ENCODE measurements around the gene TTLL11. TPM values are rescaled to one million over a fixed set of nuclear protein-coding genes. Genes with fewer than 3 reads are reported as not detected.

TTLL11 gene
- total RNA-seq, 6 donors from 2014 or later = 6.8 to 18.9 (median 12.9) TPM

DNA sequence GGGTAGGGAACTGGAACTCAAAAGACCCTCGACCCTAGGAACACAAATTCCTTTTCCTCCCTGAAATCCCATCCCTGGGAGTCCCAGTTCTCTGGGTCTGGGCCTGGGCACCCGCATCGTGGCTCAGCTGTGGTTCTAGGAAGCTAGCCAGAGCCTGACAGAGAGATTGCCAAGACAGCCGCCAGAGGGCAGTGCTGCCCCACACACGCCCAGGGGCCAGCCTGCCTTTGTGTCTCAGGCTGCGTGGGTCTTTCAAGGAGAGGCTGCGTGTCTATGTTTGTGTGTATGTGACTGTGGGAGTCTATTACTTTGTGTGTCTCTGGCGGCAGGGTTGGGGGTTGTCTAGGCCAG, 32.0 kb upstream of the TTLL11 start:
- no peak overlapping the region for H3K27ac ChIP-seq
- WGBS, 2 donors = 0 to 2% methylated on average over 4 to 7 of the region's 8 CpGs
- peaks cover 18 to 45% (median 35%) of the 10 kb centered on the region in 4 donors for H3K4me1 ChIP-seq
- DNase-seq (peak; percentile 77 to 92), ATAC-seq (ENCODE audit: low FRiP score in 2 of 2) (peak; percentile 77 to 90)
- H3K9me3 ChIP-seq = no peaks in the 10 kb centered on the region
- no peak overlapping the region for H3K4me3 ChIP-seq
- peaks cover 0 to 15% (median 6%) of the 10 kb centered on the region in 4 donors for H3K27me3 ChIP-seq
- H3K36me3 ChIP-seq = no peaks in the 10 kb centered on the region
- TF ChIP-seq EP300 (IDR thresholded peaks at IDR 0.05) = no peak
- TF ChIP-seq POLR2AphosphoS5 (IDR thresholded peaks at IDR 0.05) = no peak
- TF ChIP-seq, protein P1, sequence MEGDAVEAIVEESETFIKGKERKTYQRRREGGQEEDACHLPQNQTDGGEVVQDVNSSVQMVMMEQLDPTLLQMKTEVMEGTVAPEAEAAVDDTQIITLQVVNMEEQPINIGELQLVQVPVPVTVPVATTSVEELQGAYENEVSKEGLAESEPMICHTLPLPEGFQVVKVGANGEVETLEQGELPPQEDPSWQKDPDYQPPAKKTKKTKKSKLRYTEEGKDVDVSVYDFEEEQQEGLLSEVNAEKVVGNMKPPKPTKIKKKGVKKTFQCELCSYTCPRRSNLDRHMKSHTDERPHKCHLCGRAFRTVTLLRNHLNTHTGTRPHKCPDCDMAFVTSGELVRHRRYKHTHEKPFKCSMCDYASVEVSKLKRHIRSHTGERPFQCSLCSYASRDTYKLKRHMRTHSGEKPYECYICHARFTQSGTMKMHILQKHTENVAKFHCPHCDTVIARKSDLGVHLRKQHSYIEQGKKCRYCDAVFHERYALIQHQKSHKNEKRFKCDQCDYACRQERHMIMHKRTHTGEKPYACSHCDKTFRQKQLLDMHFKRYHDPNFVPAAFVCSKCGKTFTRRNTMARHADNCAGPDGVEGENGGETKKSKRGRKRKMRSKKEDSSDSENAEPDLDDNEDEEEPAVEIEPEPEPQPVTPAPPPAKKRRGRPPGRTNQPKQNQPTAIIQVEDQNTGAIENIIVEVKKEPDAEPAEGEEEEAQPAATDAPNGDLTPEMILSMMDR (IDR thresholded peaks at IDR 0.05) = peak; percentile 86 to 96 (median 90)
- TF ChIP-seq POLR2A (IDR thresholded peaks at IDR 0.05) = peak in 1 of 4 donors; percentile 27

DNA sequence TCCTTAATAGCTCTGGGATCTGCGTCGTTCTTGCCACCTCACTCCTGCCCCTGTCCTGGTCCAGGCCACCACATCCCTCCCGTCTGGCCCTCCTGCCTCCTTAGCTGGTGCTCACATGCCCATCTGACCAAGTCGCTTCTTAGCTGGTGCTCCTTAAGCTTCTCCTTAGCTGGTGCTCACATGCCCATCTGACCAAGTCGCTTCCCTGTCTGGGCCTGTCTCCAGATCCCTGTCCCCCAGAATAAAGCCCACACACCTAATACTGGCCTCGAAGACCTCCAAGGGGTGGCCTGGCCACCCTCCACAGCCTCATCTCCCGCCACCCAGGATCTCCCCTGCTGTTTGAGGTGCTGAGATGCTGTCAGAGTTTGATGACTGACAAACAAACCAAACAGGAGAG, 31.4 kb upstream of the TTLL11 start:
- Histone ChIP-seq H3K27ac (no peak overlapping the region), H3K9me3 (no peaks in the 10 kb centered on the region), H3K4me3 (no peak overlapping the region), H3K27me3 (peaks cover 0 to 15% (median 6%) of the 10 kb centered on the region in 4 donors), H3K4me1 (peaks cover 18 to 45% (median 35%) of the 10 kb centered on the region in 4 donors), H3K36me3 (no peaks in the 10 kb centered on the region)
- no peak for DNase-seq
- WGBS, 2 donors = 78 to 83% methylated on average over 7 of the region's 7 CpGs
- no peak for TF ChIP-seq POLR2AphosphoS5 (IDR thresholded peaks at IDR 0.05)
- ATAC-seq (ENCODE audit: low FRiP score in 2 of 2) = no peak

GRCh38 chr9:122124048-122124447, 30.9 kb upstream of the TTLL11 start:
- Histone ChIP-seq H3K27ac (no peak overlapping the region), H3K4me3 (no peak overlapping the region), H3K27me3 (peaks cover 0 to 15% (median 6%) of the 10 kb centered on the region in 4 donors), H3K36me3 (no peaks in the 10 kb centered on the region), H3K4me1 (peaks cover 18 to 41% (median 35%) of the 10 kb centered on the region in 4 donors), H3K9me3 (no peaks in the 10 kb centered on the region)
- WGBS, 2 donors = 73 to 90% methylated on average over 1 of the region's 1 CpG
- ATAC-seq (ENCODE audit: low FRiP score in 2 of 2) (no peak), DNase-seq (no peak)
- TF ChIP-seq POLR2AphosphoS5 (IDR thresholded peaks at IDR 0.05) (no peak), EP300 (IDR thresholded peaks at IDR 0.05) (no peak), POLR2A (IDR thresholded peaks at IDR 0.05) (no peak)
- TF ChIP-seq, protein P1 (IDR thresholded peaks at IDR 0.05) = no peak

DNA sequence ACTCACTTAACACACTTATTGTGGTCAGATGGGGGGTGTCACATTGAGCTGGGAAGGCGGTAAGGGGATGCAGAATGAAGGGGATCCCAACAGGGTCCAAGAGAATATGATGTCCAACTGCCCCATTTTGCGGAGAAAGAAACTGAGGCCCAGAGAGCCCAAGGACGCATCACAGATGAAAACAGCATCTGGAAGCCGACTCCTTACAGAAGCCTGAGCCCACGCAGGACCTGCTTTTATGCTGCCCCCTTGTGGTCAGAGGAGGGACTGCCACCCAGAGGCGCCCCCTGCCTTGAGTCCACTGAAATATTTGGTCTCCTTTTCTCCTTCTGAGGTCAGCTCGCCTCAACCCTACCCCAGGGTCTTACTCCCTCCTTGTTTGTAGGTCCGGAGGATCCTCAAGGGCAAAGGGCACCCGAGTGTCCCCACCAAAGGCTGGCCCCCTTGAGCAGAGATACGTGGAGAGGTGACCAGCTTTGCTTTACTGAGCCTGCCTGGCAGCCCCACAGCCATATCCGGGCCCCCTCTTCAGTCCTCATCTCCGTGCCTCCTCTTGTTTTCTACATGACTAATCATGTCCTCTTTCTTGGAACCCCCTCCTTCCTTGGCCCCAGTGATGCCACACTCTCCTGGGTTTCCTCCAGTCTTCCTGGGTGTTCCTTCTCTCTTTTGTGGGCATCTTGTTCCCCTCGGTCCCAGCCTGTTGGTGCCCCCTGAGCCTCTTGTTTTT, 30.0 kb upstream of the TTLL11 start:
- TF ChIP-seq, protein P1 (IDR thresholded peaks at IDR 0.05) = peak; percentile 84 to 96 (median 92)
- no peak for TF ChIP-seq POLR2AphosphoS5 (IDR thresholded peaks at IDR 0.05)
- no peak for TF ChIP-seq EP300 (IDR thresholded peaks at IDR 0.05)
- TF ChIP-seq POLR2A (IDR thresholded peaks at IDR 0.05) = no peak
- ATAC-seq (ENCODE audit: low FRiP score in 2 of 2) (peak; percentile 52 to 62), DNase-seq (peak in 1 of 2 donors; percentile 65)
- H3K36me3 ChIP-seq = no peaks in the 10 kb centered on the region
- H3K4me1 ChIP-seq = peaks cover 15 to 35% (median 29%) of the 10 kb centered on the region in 4 donors
- H3K9me3 ChIP-seq = no peaks in the 10 kb centered on the region
- H3K27me3 ChIP-seq = peaks cover 0 to 15% (median 6%) of the 10 kb centered on the region in 4 donors
- no peak overlapping the region for H3K4me3 ChIP-seq
- no peak overlapping the region for H3K27ac ChIP-seq
- 30 to 31% methylated on average over 13 of the region's 13 CpGs for WGBS, 2 donors

GRCh38 chr9:122122468-122122867, 29.4 kb upstream of the TTLL11 start:
- no peak overlapping the region for H3K27ac ChIP-seq
- DNase-seq (no peak), ATAC-seq (ENCODE audit: low FRiP score in 2 of 2) (no peak)
- peaks cover 14 to 29% (median 23%) of the 10 kb centered on the region in 4 donors for H3K4me1 ChIP-seq
- H3K36me3 ChIP-seq = no peaks in the 10 kb centered on the region
- WGBS, 2 donors = 41 to 60% methylated on average over 1 to 6 of the region's 6 CpGs
- no peak overlapping the region for H3K4me3 ChIP-seq
- H3K27me3 ChIP-seq = peaks cover 0 to 15% (median 6%) of the 10 kb centered on the region in 4 donors
- TF ChIP-seq EP300 (IDR thresholded peaks at IDR 0.05) (no peak), POLR2A (IDR thresholded peaks at IDR 0.05) (no peak), POLR2AphosphoS5 (IDR thresholded peaks at IDR 0.05) (no peak)
- TF ChIP-seq, protein P1 (IDR thresholded peaks at IDR 0.05) = no peak
- H3K9me3 ChIP-seq = no peaks in the 10 kb centered on the region

Data from upper lobe of left lung (tissue), 6 donors.